DMS79 (cell line): ENCODE results near the gene TBKBP1.

Experiments used
- DNase-seq: peaks from one replicate; lab custom pipeline; 2025; lab: John Stamatoyannopoulos, UW

TBKBP1 gene

GRCh38 chr17:47713980-47714700 is 20.2 kb downstream of the TBKBP1 start:
- DNase-seq: no peak

GRCh38 chr17:47714773-47715396 is 20.9 kb downstream of the TBKBP1 start:
- no peak for DNase-seq

GRCh38 chr17:47715669-47716325 is 21.8 kb downstream of the TBKBP1 start:
- no peak for DNase-seq

GRCh38 chr17:47716375-47716774 is 22.4 kb downstream of the TBKBP1 start:
- DNase-seq: no peak

- DNase-seq: no peak
Observed at GRCh38 chr17:47717261-47717697, 23.3 kb downstream of the TBKBP1 start.

GRCh38 chr17:47717979-47718621 is 24.1 kb downstream of the TBKBP1 start:
- peak; percentile 71 for DNase-seq

- no peak for DNase-seq
Observed at GRCh38 chr17:47718634-47719405, 24.9 kb downstream of the TBKBP1 start.

GRCh38 chr17:47719411-47720152 is 25.6 kb downstream of the TBKBP1 start:
- no peak for DNase-seq

GRCh38 chr17:47720196-47720595 is 26.2 kb downstream of the TBKBP1 start:
- DNase-seq: no peak

- no peak for DNase-seq
Observed at GRCh38 chr17:47720754-47721533, 27.0 kb downstream of the TBKBP1 start.

GRCh38 chr17:47721725-47722124 is 27.8 kb downstream of the TBKBP1 start:
- no peak for DNase-seq

- no peak for DNase-seq
Observed at GRCh38 chr17:47724705-47725104, 30.7 kb downstream of the TBKBP1 start.

- DNase-seq: no peak
Observed at GRCh38 chr17:47725446-47726111, 31.6 kb downstream of the TBKBP1 start.

- no peak for DNase-seq
Observed at GRCh38 chr17:47726796-47727703, 33.1 kb downstream of the TBKBP1 start.

- peak; percentile 9 for DNase-seq
Observed at GRCh38 chr17:47727704-47728036, 33.7 kb downstream of the TBKBP1 start.

GRCh38 chr17:47728214-47728877 is 34.4 kb downstream of the TBKBP1 start:
- DNase-seq: no peak

- no peak for DNase-seq
Observed at GRCh38 chr17:47729476-47729875, 35.5 kb downstream of the TBKBP1 start.

GRCh38 chr17:47730681-47731080 is 36.7 kb downstream of the TBKBP1 start:
- DNase-seq: no peak
